ENCODE measurements around the gene NUTF2. TPM values are rescaled to one million over a fixed set of nuclear protein-coding genes. Genes with fewer than 3 reads are reported as not detected.

The NUTF2 gene
- polyA plus RNA-seq, 3 donors = 64.2 to 104 (median 90.3) TPM

- H3K4me2 ChIP-seq (replicated peaks; ENCODE audit: extremely low read depth, low read length, poor library complexity, severe bottlenecking) = no peak overlapping the region
- H3K36me3 Mint-ChIP-seq = peaks cover 84 to 99% of the 10 kb centered on the region in 2 donors
- no peak overlapping the region for H3K4me3 ChIP-seq (replicated peaks in 1 of 3; ENCODE audit: low read depth in 2 of 3, low read length in 3 of 3)
- H3K4me3 Mint-ChIP-seq = no peak overlapping the region
- intact Hi-C loops (cut with micrococcal nuclease) = loop anchor here (5.0 to 10.0 kb wide), 3 partner anchors 55 to 355 kb away; partner anchors contain the start of genes CTRL (in 1 of the 2), ESRP2 (in 1 of the 2) and PSMB10 (in 1 of the 2)
- H3K36me3 ChIP-seq (replicated peaks in 1 of 2; ENCODE audit: control insufficient read depth in 1 of 2, insufficient read depth in 2 of 2, low read length in 2 of 2) = peaks cover 94 to 98% of the 10 kb centered on the region in 2 donors
- H3K27ac ChIP-seq (ENCODE audit: low read depth in 1 of 2, low read length in 2 of 2) = no peak overlapping the region
- H3K9me3 Mint-ChIP-seq = no peaks in the 10 kb centered on the region
- no peak overlapping the region for H3K27ac Mint-ChIP-seq
- H3K27me3 Mint-ChIP-seq (ENCODE audit: low read depth in 3 of 3) = peaks cover 0 to 2% (median 2%) of the 10 kb centered on the region in 3 donors
- no peak for DNase-seq
- peaks cover 19% of the 10 kb centered on the region for H3K79me2 ChIP-seq (ENCODE audit: insufficient read depth, low read length)
- H3K9me3 ChIP-seq (replicated peaks in 1 of 2; ENCODE audit: control insufficient read depth in 1 of 2, insufficient read depth in 1 of 2, low read length in 2 of 2) = no peaks in the 10 kb centered on the region
- H3K9ac ChIP-seq (ENCODE audit: insufficient read depth, low read length, poor library complexity, severe bottlenecking) = no peak overlapping the region
- 88% methylated on average over 5 of the region's 5 CpGs for WGBS (ENCODE audit: insufficient coverage)
- H3K27me3 ChIP-seq (ENCODE audit: control insufficient read depth in 2 of 2, insufficient read depth in 2 of 2, low read length in 2 of 2) = no peaks in the 10 kb centered on the region
- H3K4me1 Mint-ChIP-seq = peaks cover 6% of the 10 kb centered on the region
- no peak for TF ChIP-seq CTCF (IDR thresholded peaks at IDR 0.05)
- H2AFZ ChIP-seq (ENCODE audit: insufficient read depth, low read depth, low read length, poor library complexity, severe bottlenecking) = no peak overlapping the region
- peaks cover 25% of the 10 kb centered on the region for H4K20me1 ChIP-seq (ENCODE audit: insufficient read depth, low read length)
- peaks cover 0 to 1% of the 10 kb centered on the region in 2 donors for H3K4me1 ChIP-seq (ENCODE audit: control insufficient read depth in 1 of 2, insufficient read depth in 2 of 2, low read length in 2 of 2)
Observed at GRCh38 chr16:67879936-67880335, 33.2 kb downstream of the NUTF2 start.

DNA sequence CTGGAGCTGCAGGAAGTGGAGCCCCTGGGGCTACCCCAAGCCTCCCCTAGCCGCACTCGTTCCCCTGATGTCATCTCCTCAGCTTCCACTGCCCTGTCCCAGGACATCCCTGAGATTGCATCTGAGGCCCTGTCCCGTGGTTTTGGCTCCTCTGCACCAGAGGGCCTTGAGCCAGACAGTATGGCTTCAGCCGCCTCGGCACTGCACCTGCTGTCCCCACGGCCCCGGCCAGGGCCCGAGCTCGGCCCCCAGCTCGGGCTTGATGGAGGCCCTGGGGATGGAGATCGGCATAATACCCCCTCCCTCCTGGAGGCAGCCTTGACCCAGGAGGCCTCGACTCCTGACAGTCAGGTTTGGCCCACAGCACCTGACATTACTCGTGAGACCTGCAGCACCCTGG lies 33.9 kb downstream of the NUTF2 start:
- no peak overlapping the region for H3K4me3 Mint-ChIP-seq
- Histone ChIP-seq H3K4me3 (replicated peaks in 1 of 3; ENCODE audit: low read depth in 2 of 3, low read length in 3 of 3) (no peak overlapping the region), H3K79me2 (ENCODE audit: insufficient read depth, low read length) (peaks cover 13% of the 10 kb centered on the region), H2AFZ (ENCODE audit: insufficient read depth, low read depth, low read length, poor library complexity, severe bottlenecking) (no peak overlapping the region), H3K27me3 (ENCODE audit: control insufficient read depth in 2 of 2, insufficient read depth in 2 of 2, low read length in 2 of 2) (no peaks in the 10 kb centered on the region), H4K20me1 (ENCODE audit: insufficient read depth, low read length) (peaks cover 19% of the 10 kb centered on the region), H3K27ac (ENCODE audit: low read depth in 1 of 2, low read length in 2 of 2) (no peak overlapping the region), H3K9ac (ENCODE audit: insufficient read depth, low read length, poor library complexity, severe bottlenecking) (no peak overlapping the region), H3K9me3 (replicated peaks in 1 of 2; ENCODE audit: control insufficient read depth in 1 of 2, insufficient read depth in 1 of 2, low read length in 2 of 2) (no peaks in the 10 kb centered on the region), H3K36me3 (replicated peaks in 1 of 2; ENCODE audit: control insufficient read depth in 1 of 2, insufficient read depth in 2 of 2, low read length in 2 of 2) (peaks cover 100% of the 10 kb centered on the region in 2 donors), H3K4me2 (replicated peaks; ENCODE audit: extremely low read depth, low read length, poor library complexity, severe bottlenecking) (no peak overlapping the region), H3K4me1 (ENCODE audit: control insufficient read depth in 1 of 2, insufficient read depth in 2 of 2, low read length in 2 of 2) (no peaks in the 10 kb centered on the region)
- H3K27me3 Mint-ChIP-seq (ENCODE audit: low read depth in 3 of 3) = peaks cover 0 to 2% (median 2%) of the 10 kb centered on the region in 3 donors
- intact Hi-C loops (cut with micrococcal nuclease) = loop anchor here in 1 of 2 donors (5.0 to 10.0 kb wide), 2 partner anchors 182 to 354 kb away; partner anchors contain the start of gene ESRP2
- DNase-seq = no peak
- WGBS (ENCODE audit: insufficient coverage) = 97% methylated on average over 13 of the region's 13 CpGs
- TF ChIP-seq CTCF (IDR thresholded peaks at IDR 0.05) = no peak
- H3K9me3 Mint-ChIP-seq = no peaks in the 10 kb centered on the region
- peaks cover 84 to 97% of the 10 kb centered on the region in 2 donors for H3K36me3 Mint-ChIP-seq
- H3K4me1 Mint-ChIP-seq = no peaks in the 10 kb centered on the region
- no peak overlapping the region for H3K27ac Mint-ChIP-seq
